Heart left ventricle (tissue), 16 donors: Measurements from ENCODE around the gene SGK2. TPM values are rescaled to one million over a fixed set of nuclear protein-coding genes. Genes with fewer than 3 reads are reported as not detected.

Experiments
- ATAC-seq, 4 donors: fragments of 200-7000 bp; cut with Tn5 transposase; one replicate each; pipeline ENCODE4 v1.9.1; 2020 to 2022; ENCODE audit warnings: moderate library complexity in 4 of 4, mild to moderate bottlenecking in 3 of 4, moderate number of reproducible peaks in 1 of 4
- DNase-seq, 5 donors: peaks; one replicate each; pipeline ENCODE4 v3.0.0-alpha.2; 2020
- H3K27ac ChIP-seq, 12 donors: fragments of 200-600 bp; sonication (generic) in 4 of 12; one replicate each; pipeline versions ENCODE4 v1.5.0 to v1.8.0; 2016 to 2022; ENCODE audit warnings: mild to moderate bottlenecking in 2 of 12
- H3K27me3 ChIP-seq, 9 donors: fragments of 200-600 bp; sonication (generic) in 2 of 9; one replicate each; pipeline versions ENCODE4 v1.5.1 to v1.8.0; 2016 to 2022; ENCODE audit warnings: mild to moderate bottlenecking in 3 of 9
- H3K36me3 ChIP-seq, 9 donors: fragments of 200-600 bp; sonication (generic) in 2 of 9; one replicate each; pipeline versions ENCODE4 v1.5.0 to v1.8.0; 2018 to 2022; ENCODE audit warnings: mild to moderate bottlenecking in 2 of 9
- H3K4me1 ChIP-seq, 12 donors: fragments of 200-600 bp; sonication (generic) in 4 of 12; one replicate each; pipeline versions ENCODE4 v1.5.0 to v1.8.0; 2016 to 2022; ENCODE audit warnings: mild to moderate bottlenecking in 3 of 12
- H3K4me3 ChIP-seq, 12 donors: fragments of 200-600 bp; sonication (generic) in 4 of 12; one replicate each; pipeline versions ENCODE4 v1.5.0 to v1.8.0; 2017 to 2022; ENCODE audit warnings: mild to moderate bottlenecking in 9 of 12, moderate library complexity in 4 of 12
- H3K9me3 ChIP-seq, 12 donors: fragments of 200-600 bp; sonication (generic) in 4 of 12; one replicate each; pipeline versions ENCODE4 v1.5.0 to v1.8.0; 2016 to 2022; ENCODE audit warnings: mild to moderate bottlenecking in 1 of 12
- POLR2A ChIP-seq, 2 donors: fragments of 450-650 bp; IDR thresholded peaks; one replicate each; pipeline ENCODE4 v1.6.1; 2017; ENCODE audit warnings: antibody characterized with exemption in 2 of 2, mild to moderate bottlenecking in 2 of 2, moderate library complexity in 2 of 2
- WGBS, 4 donors: extraction: QIAGEN DNeasy Blood & Tissue Kit in 2 of 4; methylation state at CpG; one replicate each; pipeline versions ENCODE4 v1.1.5 to v1.1.7; 2013 to 2018; 5-methylcytosine and 5-hydroxymethylcytosine counted together
- intact Hi-C, 10 donors: fragments of 100-400 bp; cut with DNase I; formaldehyde crosslinking; loops; one replicate each; pipeline versions ENCODE4 v1.11.1 to v1.14.2; 2022
- polyA plus RNA-seq, 2 donors: library from polyadenylated mRNA; stranded (reverse); fragments of 200-250 nt; gene quantifications; one replicate each; pipeline ENCODE4 v1.2.3, GENCODE V29; 2013
- total RNA-seq, 9 donors: library from RNA; depleted of rRNA in 2 of 9; stranded (reverse); fragments of >200 nt in 2 of 9; fragmentation: NEBNext Ultra II Directional in 3 of 9; extraction: Animal tissue kit (Norgen Biotek cat#: 25700) in 3 of 9; gene quantifications; one replicate each; pipeline versions ENCODE4 v1.1.0 to v1.2.4, GENCODE V29; 2016 to 2023
- TF ChIP-seq, protein P1 (sequence below), 12 donors: fragments of 200-600 bp; sonication (generic) in 4 of 12; IDR thresholded peaks; one replicate each; pipeline versions ENCODE4 v1.5.0 to v1.8.0; 2018 to 2022; ENCODE audit warnings: antibody characterized with exemption in 12 of 12, mild to moderate bottlenecking in 5 of 12
- donor health status: ischemic (EF 13 %, LVEDD 7.1; RV severe dilation, severe dysfunction).
- donor health status: healthy with polysubstance abuse.
- donor health status: DM: no; HTN: yes; CAD: no.
- donor health status: DM: no; HTN: no; CAD: no.
- donor health status: ischemic (EF 25% LVEDD 6.9; RV normal size, moderate dysfunction).
- donor health status: ischemic (EF 25% LVEDD 5.7; RV mildly dilated, moderate dysfunction).
- donor health status: healthy.
- donor health status: DM: yes; HTN: yes; CAD: no.
- donor health status: ischemic (EF 35%, LVEDD 5.7; RV mildly dilated, moderate dysfunction).
- donor health status: nonischemic (EF 11% LVEDD 7.7; RV severe dilation, severe dysfunction).
- donor health status: DM: yes; HTN: yes; CAD: no.
- donor health status: PGD.
- donor health status: ischemic (EF 29% LVEDD 5.4; RV normal size, mild dysfunction).
- donor health status: nonischemic (EF 23%, LVEDD 6.1; RV moderate dilation, normal function).

The SGK2 gene
- total and polyA plus RNA-seq, 11 donors, result 0.17 to 4.5 (median 0.65) TPM; not detected in 5

DNA sequence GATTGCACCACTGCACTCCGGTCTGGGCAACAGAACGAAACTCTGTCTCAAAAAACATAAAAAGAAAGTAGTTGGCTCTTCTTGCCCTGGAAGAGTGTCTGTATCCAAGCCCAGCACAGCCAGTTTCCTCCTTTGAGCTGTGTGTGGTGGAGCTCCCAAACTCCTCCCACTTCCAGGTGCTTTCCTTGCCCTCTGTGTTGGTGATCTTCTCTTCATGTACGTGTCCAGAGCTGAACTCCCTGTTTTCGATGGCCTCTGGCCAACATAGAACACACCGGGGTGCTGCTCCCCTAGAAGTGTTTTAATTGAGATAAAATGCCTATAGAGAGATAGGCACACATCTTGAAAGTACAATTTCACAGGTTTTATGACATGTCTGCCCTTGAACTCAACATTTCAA is 16.7 kb upstream of the SGK2 start:
- Histone ChIP-seq H3K9me3 (peaks cover 0 to 6% (median 0%) of the 10 kb centered on the region in 12 donors), H3K4me1 (no peaks in the 10 kb centered on the region), H3K4me3 (no peak overlapping the region), H3K27me3 (no peaks in the 10 kb centered on the region), H3K36me3 (peaks cover 0 to 16% (median 6%) of the 10 kb centered on the region in 9 donors), H3K27ac (no peak overlapping the region)
- ATAC-seq, result no peak
- no peak for DNase-seq
- TF ChIP-seq POLR2A (IDR thresholded peaks at IDR 0.05), result no peak
- TF ChIP-seq, protein P1, sequence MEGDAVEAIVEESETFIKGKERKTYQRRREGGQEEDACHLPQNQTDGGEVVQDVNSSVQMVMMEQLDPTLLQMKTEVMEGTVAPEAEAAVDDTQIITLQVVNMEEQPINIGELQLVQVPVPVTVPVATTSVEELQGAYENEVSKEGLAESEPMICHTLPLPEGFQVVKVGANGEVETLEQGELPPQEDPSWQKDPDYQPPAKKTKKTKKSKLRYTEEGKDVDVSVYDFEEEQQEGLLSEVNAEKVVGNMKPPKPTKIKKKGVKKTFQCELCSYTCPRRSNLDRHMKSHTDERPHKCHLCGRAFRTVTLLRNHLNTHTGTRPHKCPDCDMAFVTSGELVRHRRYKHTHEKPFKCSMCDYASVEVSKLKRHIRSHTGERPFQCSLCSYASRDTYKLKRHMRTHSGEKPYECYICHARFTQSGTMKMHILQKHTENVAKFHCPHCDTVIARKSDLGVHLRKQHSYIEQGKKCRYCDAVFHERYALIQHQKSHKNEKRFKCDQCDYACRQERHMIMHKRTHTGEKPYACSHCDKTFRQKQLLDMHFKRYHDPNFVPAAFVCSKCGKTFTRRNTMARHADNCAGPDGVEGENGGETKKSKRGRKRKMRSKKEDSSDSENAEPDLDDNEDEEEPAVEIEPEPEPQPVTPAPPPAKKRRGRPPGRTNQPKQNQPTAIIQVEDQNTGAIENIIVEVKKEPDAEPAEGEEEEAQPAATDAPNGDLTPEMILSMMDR (IDR thresholded peaks at IDR 0.05), result no peak
- intact Hi-C loops, result loop anchor here in 2 of 10 donors (5.0 kb wide), 2 partner anchors 540 to 545 kb away; no protein-coding TSS in a partner anchor
- 77 to 89% (median 87%) methylated on average over 5 of the region's 5 CpGs for WGBS, 4 donors

DNA sequence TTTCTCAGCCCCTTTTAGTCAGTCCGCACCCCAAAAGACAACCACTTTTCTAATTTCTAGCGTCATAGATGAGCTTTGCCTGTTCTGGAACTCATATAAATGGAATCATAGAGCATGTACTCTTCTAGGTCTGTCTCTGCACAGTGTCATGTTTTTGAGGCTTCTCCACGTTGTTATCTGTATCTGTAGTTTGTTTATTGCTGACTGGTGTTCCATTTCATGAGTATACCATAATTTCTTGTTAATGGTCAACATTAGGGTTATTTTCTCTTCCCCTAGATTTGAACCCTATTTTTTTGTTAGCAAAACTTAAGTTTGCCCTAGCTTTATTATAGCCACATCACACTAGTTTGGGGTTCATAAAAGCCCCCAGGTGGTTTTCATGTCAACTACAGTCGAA is 16.2 kb upstream of the SGK2 start:
- Histone ChIP-seq H3K27me3 (no peaks in the 10 kb centered on the region), H3K36me3 (peaks cover 0 to 16% (median 6%) of the 10 kb centered on the region in 9 donors), H3K4me3 (no peak overlapping the region), H3K27ac (no peak overlapping the region), H3K4me1 (no peaks in the 10 kb centered on the region), H3K9me3 (peaks cover 0 to 8% (median 0%) of the 10 kb centered on the region in 12 donors)
- ATAC-seq (no peak), DNase-seq (no peak)
- no peak for TF ChIP-seq POLR2A (IDR thresholded peaks at IDR 0.05)
- TF ChIP-seq, protein P1 (IDR thresholded peaks at IDR 0.05), result no peak
- intact Hi-C loops, result loop anchor here in 2 of 10 donors (5.0 kb wide), 2 partner anchors 540 to 545 kb away; no protein-coding TSS in a partner anchor
- WGBS, 4 donors, result 68 to 81% (median 77%) methylated on average over 4 of the region's 4 CpGs

GRCh38 chr20:43543138-43543537 is 15.7 kb upstream of the SGK2 start:
- H3K27me3 ChIP-seq, result no peaks in the 10 kb centered on the region
- TF ChIP-seq POLR2A (IDR thresholded peaks at IDR 0.05), result no peak
- TF ChIP-seq, protein P1 (IDR thresholded peaks at IDR 0.05), result no peak
- H3K9me3 ChIP-seq, result peaks cover 0 to 8% (median 0%) of the 10 kb centered on the region in 12 donors
- no peak overlapping the region for H3K4me3 ChIP-seq
- DNase-seq (no peak), ATAC-seq (no peak)
- H3K27ac ChIP-seq, result no peak overlapping the region
- peaks cover 0 to 16% (median 6%) of the 10 kb centered on the region in 9 donors for H3K36me3 ChIP-seq
- intact Hi-C loops, result loop anchor here in 2 of 10 donors (5.0 kb wide), 2 partner anchors 539 to 544 kb away; no protein-coding TSS in a partner anchor
- 89 to 93% (median 91%) methylated on average over 5 of the region's 5 CpGs for whole genome bisulfite sequencing, 4 donors
- H3K4me1 ChIP-seq, result no peaks in the 10 kb centered on the region

GRCh38 chr20:43544501-43544900 is 14.3 kb upstream of the SGK2 start:
- Histone ChIP-seq H3K9me3 (peaks cover 0 to 8% (median 0%) of the 10 kb centered on the region in 12 donors), H3K4me3 (no peak overlapping the region), H3K27me3 (no peaks in the 10 kb centered on the region), H3K36me3 (peaks cover 0 to 16% (median 6%) of the 10 kb centered on the region in 9 donors), H3K4me1 (no peaks in the 10 kb centered on the region), H3K27ac (no peak overlapping the region)
- DNase-seq (no peak), ATAC-seq (no peak)
- intact Hi-C loops, result loop anchor here in 2 of 10 donors (5.0 kb wide), 2 partner anchors 538 to 543 kb away; no protein-coding TSS in a partner anchor
- TF ChIP-seq, protein P1 (IDR thresholded peaks at IDR 0.05), result no peak
- TF ChIP-seq POLR2A (IDR thresholded peaks at IDR 0.05), result no peak
- WGBS, 4 donors, result 88 to 96% (median 92%) methylated on average over 9 of the region's 9 CpGs
